ENCODE measurements around the gene HOXD4. TPM values are rescaled to one million over a fixed set of nuclear protein-coding genes. Genes with fewer than 3 reads are reported as not detected.

HOXD4 gene
- polyA plus RNA-seq, 1 of the 3 experiments (the other 2 are of a cell fraction), result 1.0 TPM

GRCh38 chr2:176192351-176192750 is 41.0 kb downstream of the HOXD4 start (continued):
- TF ChIP-seq GATA2 (CRISPR knock-in tag; IDR thresholded peaks at IDR 0.05) (no peak), RAD21 (IDR thresholded peaks at IDR 0.05; ENCODE audit: low read length) (no peak), CHD2 (IDR thresholded peaks at IDR 0.05; ENCODE audit: low read length, partially characterized antibody) (no peak), GABPA (IDR thresholded peaks at IDR 0.05; ENCODE audit: low read depth) (no peak), NRF1 (IDR thresholded peaks at IDR 0.05; ENCODE audit: low read depth, low read length) (no peak)

GRCh38 chr2:176193048-176193447 is 41.7 kb downstream of the HOXD4 start:
- no peak overlapping the region for H3K27ac ChIP-seq (ENCODE audit: low read depth in 2 of 2, low read length in 1 of 2)
- no peak overlapping the region for H3K4me2 ChIP-seq
- H3K79me2 ChIP-seq (ENCODE audit: insufficient read depth), result no peaks in the 10 kb centered on the region
- peaks cover 0 to 5% of the 10 kb centered on the region in 2 experiments; a peak in 1 of 4 replicates for H3K4me1 ChIP-seq (ENCODE audit: control insufficient read depth in 1 of 2, insufficient read depth in 2 of 2, low read depth in 1 of 2, low read length in 1 of 2)
- H3K36me3 ChIP-seq (replicated peaks in 1 of 2; ENCODE audit: control insufficient read depth in 1 of 2, insufficient read depth in 2 of 2, low read length in 1 of 2), result no peaks in the 10 kb centered on the region
- no peaks in the 10 kb centered on the region for H3F3A ChIP-seq (replicated peaks; ENCODE audit: insufficient read depth)
- no peak for TF ChIP-seq MXI1 (IDR thresholded peaks at IDR 0.05; ENCODE audit: low read depth, low read length)
- TF ChIP-seq EP300 (IDR thresholded peaks at IDR 0.05; ENCODE audit: borderline replicate concordance in 1 of 2, low read depth in 1 of 2, low read length in 1 of 2), result no peak
- no peak for TF ChIP-seq TAF1 (IDR thresholded peaks at IDR 0.05; ENCODE audit: borderline replicate concordance, low read depth, low read length)
- TF ChIP-seq RCOR1 (IDR thresholded peaks at IDR 0.05; ENCODE audit: low read length), result no peak
- no peak for TF ChIP-seq GATA2 (CRISPR knock-in tag; IDR thresholded peaks at IDR 0.05)
- no peak for TF ChIP-seq CHD2 (IDR thresholded peaks at IDR 0.05; ENCODE audit: low read length, partially characterized antibody)
- no peak for TF ChIP-seq TCF12 (IDR thresholded peaks at IDR 0.05)
- TF ChIP-seq FOXM1 (IDR thresholded peaks at IDR 0.05; ENCODE audit: low read depth), result no peak
- TF ChIP-seq SMC3 (IDR thresholded peaks at IDR 0.05; ENCODE audit: low read depth, low read length), result no peak
- TF ChIP-seq FOXJ3 (CRISPR knock-in tag; IDR thresholded peaks at IDR 0.05), result no peak
- no peak for TF ChIP-seq MAX (IDR thresholded peaks at IDR 0.05; ENCODE audit: low read depth)
- TF ChIP-seq NRF1 (IDR thresholded peaks at IDR 0.05; ENCODE audit: low read depth, low read length), result no peak
- no peak for TF ChIP-seq IRF3 (IDR thresholded peaks at IDR 0.05; ENCODE audit: low read depth, low read length)
- TF ChIP-seq RAD21 (IDR thresholded peaks at IDR 0.05; ENCODE audit: low read length), result no peak
- no peak for TF ChIP-seq YY1 (IDR thresholded peaks at IDR 0.05; ENCODE audit: low read depth)
- TF ChIP-seq JUND (IDR thresholded peaks at IDR 0.05), result no peak
- ChIA-PET CTCF (interaction anchor here (1.1 to 1.5 kb wide), 2 partner anchors 9 to 262 kb away, joined by 3 to 4 read pairs; no protein-coding TSS in a partner anchor), POLR2A (no interaction called here)
- whole genome bisulfite sequencing (ENCODE audit: low lambda C conversion rate), result 31% methylated on average over 1 of the region's 1 CpG
- H2AFZ ChIP-seq (ENCODE audit: low read depth), result no peak overlapping the region
- no peak overlapping the region for H3K4me3 ChIP-seq (ENCODE audit: low read depth in 2 of 2, low read length in 1 of 2)
- no peak overlapping the region for H3K9ac ChIP-seq
- H4K20me1 ChIP-seq (ENCODE audit: insufficient read depth), result no peaks in the 10 kb centered on the region
- H3K27me3 ChIP-seq (ENCODE audit: insufficient read depth), result peaks cover 9% of the 10 kb centered on the region; the same call in 1 of the 2 replicates
- H3K9me2 ChIP-seq, result no peaks in the 10 kb centered on the region
- no peak for DNase-seq
- no peaks in the 10 kb centered on the region for H3K9me3 ChIP-seq

Data from SK-N-SH (cell line).